Mesendoderm (in vitro differentiated cells): ENCODE measurements around the gene AOAH.

ENCODE experiments used
- DNase-seq: peaks from one replicate; pipeline ENCODE4 v3.0.0; 2013
- H2AK5ac ChIP-seq: 2 replicates; pipeline ENCODE4 v1.6.1; 2013; ENCODE audit warnings: low read length, inconsistent platforms
- H2BK120ac ChIP-seq: 2 replicates; pipeline ENCODE4 v1.6.1; 2013; ENCODE audit warnings: low read depth, mild to moderate bottlenecking, low read length, moderate library complexity, mixed read lengths
- H2BK15ac ChIP-seq: replicated peaks from 2 replicates; pipeline ENCODE4 v1.6.1; 2013; ENCODE audit warnings: low read depth, mild to moderate bottlenecking, moderate library complexity
- H2BK5ac ChIP-seq: 2 replicates; pipeline ENCODE4 v1.6.1; 2013; ENCODE audit warnings: low read length, inconsistent platforms
- H3K18ac ChIP-seq: 2 replicates; pipeline ENCODE4 v1.6.1; 2013; ENCODE audit warnings: mild to moderate bottlenecking, low read length, mixed read lengths
- H3K23ac ChIP-seq: one replicate; pipeline ENCODE4 v1.6.1; 2013; ENCODE audit warnings: low read length
- H3K27ac ChIP-seq: 2 replicates; pipeline ENCODE4 v1.5.1; 2013; ENCODE audit warnings: low read depth, mild to moderate bottlenecking, inconsistent platforms, low read length, moderate library complexity
- H3K27me3 ChIP-seq: 2 replicates; pipeline ENCODE4 v1.6.1; 2013; ENCODE audit warnings: low read length, control low read depth, mild to moderate bottlenecking, inconsistent platforms; ENCODE audit not compliant: insufficient read depth, poor library complexity
- H3K36me3 ChIP-seq: 2 replicates; pipeline ENCODE4 v1.6.1; 2013; ENCODE audit warnings: low read length, inconsistent platforms; ENCODE audit not compliant: control insufficient read depth, insufficient read depth
- H3K4ac ChIP-seq: one replicate; pipeline ENCODE4 v1.6.1; 2013; ENCODE audit warnings: low read depth, mild to moderate bottlenecking, low read length, moderate library complexity
- H3K4me1 ChIP-seq: 2 replicates; pipeline ENCODE4 v1.6.1; 2013; ENCODE audit warnings: low read depth, low read length, inconsistent platforms; ENCODE audit not compliant: control insufficient read depth
- H3K4me2 ChIP-seq: 2 replicates; pipeline ENCODE4 v1.6.1; 2013; ENCODE audit warnings: low read length
- H3K4me3 ChIP-seq: 2 replicates; pipeline ENCODE4 v1.5.1; 2013; ENCODE audit warnings: mild to moderate bottlenecking, low read length
- H3K56ac ChIP-seq: one replicate; pipeline ENCODE4 v1.6.1; 2013; ENCODE audit warnings: low read length
- H3K79me1 ChIP-seq: 2 replicates; pipeline ENCODE4 v1.6.1; 2013; ENCODE audit warnings: low read length, inconsistent platforms
- H3K79me2 ChIP-seq: 2 replicates; pipeline ENCODE4 v1.6.1; 2013; ENCODE audit warnings: mild to moderate bottlenecking, low read length; ENCODE audit not compliant: control insufficient read depth, insufficient read depth
- H3K9ac ChIP-seq: 2 replicates; pipeline ENCODE4 v1.6.1; 2013; ENCODE audit warnings: low read length, inconsistent platforms
- H4K5ac ChIP-seq: one replicate; pipeline ENCODE4 v1.6.1; 2013; ENCODE audit warnings: low read length
- H4K8ac ChIP-seq: one replicate; pipeline ENCODE4 v1.6.1; 2013; ENCODE audit warnings: low read depth, mild to moderate bottlenecking, control low read depth, low read length, moderate library complexity
- WGBS: extraction: QIAGEN DNeasy Blood & Tissue Kit; methylation state at CpG from one replicate; pipeline ENCODE4 v1.1.7; 2013; ENCODE audit warnings: low lambda C conversion rate, missing lambda C conversion rate; ENCODE audit not compliant: insufficient coverage; ENCODE audit errors: extremely low coverage; 5-methylcytosine and 5-hydroxymethylcytosine counted together

Gene AOAH

DNA sequence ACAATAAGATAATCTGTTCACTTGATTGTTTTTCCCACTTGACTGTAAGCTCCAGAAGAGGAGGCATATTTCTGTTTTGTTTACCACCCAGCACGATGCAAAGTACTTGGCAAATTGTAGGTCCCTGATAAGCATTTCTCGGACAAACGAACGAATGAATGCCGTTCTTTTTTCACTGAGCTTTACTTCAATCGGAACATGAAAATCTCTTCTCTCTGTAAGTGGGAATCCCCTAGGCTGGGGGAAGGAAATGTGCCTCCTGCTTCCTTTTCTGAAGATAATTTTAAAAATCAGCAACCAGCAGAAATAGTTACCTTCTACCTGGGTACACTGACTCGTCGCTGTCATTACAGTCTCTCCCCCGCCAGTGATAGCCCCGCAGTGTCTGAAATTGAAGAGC is 102.9 kb downstream of the AOAH start:
- Histone ChIP-seq H3K27me3 (no peaks in the 10 kb centered on the region), H3K4me3 (no peak overlapping the region), H3K79me2 (no peaks in the 10 kb centered on the region), H2BK120ac (no peak overlapping the region), H2BK15ac (no peak overlapping the region), H3K36me3 (no peaks in the 10 kb centered on the region), H3K4ac (no peak overlapping the region), H2AK5ac (no peak overlapping the region), H3K9ac (no peak overlapping the region), H4K8ac (no peak overlapping the region), H4K5ac (no peak overlapping the region), H3K27ac (no peak overlapping the region), H3K4me1 (no peaks in the 10 kb centered on the region), H3K79me1 (no peaks in the 10 kb centered on the region), H3K18ac (no peak overlapping the region), H3K56ac (no peak overlapping the region), H3K23ac (no peak overlapping the region), H2BK5ac (no peak overlapping the region), H3K4me2 (no peak overlapping the region)
- WGBS, result no CpG with 5 or more reads among the region's 10 CpGs
- DNase-seq, result no peak

DNA sequence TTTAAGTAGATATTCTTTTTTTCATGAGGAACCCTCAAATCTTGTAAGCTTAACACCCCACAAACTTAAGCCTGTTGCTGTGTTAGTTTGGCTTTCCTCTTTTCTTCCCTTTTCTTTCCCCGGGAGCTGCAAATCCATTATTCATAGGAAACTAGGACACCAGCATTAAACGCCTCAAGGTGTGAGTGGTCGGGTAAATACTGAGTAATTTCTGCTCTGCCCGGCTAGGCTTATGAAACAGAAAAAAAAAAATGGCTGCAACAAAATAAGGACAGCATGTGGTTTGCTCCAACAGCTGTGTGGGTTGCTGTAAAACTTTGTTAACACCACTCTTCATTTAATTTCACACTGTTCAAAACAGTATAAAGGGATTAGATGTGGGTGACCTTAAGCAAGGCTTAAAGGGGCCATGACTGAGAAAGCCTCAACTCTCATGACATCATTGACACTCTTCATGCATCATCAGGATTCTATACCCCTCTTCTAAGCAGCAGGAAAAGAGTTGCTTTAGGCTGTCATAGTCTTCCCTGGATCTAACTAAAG is 104.1 kb downstream of the AOAH start:
- H3K56ac ChIP-seq, result no peak overlapping the region
- no peak overlapping the region for H3K4me3 ChIP-seq
- H2BK15ac ChIP-seq, result no peak overlapping the region
- no peak overlapping the region for H3K4me2 ChIP-seq
- no peak overlapping the region for H3K23ac ChIP-seq
- no peak overlapping the region for H2AK5ac ChIP-seq
- H3K27ac ChIP-seq, result no peak overlapping the region
- H2BK5ac ChIP-seq, result no peak overlapping the region
- no peaks in the 10 kb centered on the region for H3K79me1 ChIP-seq
- no peak overlapping the region for H4K8ac ChIP-seq
- no peak overlapping the region for H3K9ac ChIP-seq
- no peak overlapping the region for H3K4ac ChIP-seq
- H3K79me2 ChIP-seq, result no peaks in the 10 kb centered on the region
- no CpG with 5 or more reads among the region's 4 CpGs for WGBS
- H4K5ac ChIP-seq, result no peak overlapping the region
- H3K27me3 ChIP-seq, result no peaks in the 10 kb centered on the region
- H2BK120ac ChIP-seq, result no peak overlapping the region
- no peak overlapping the region for H3K18ac ChIP-seq
- DNase-seq, result no peak
- H3K4me1 ChIP-seq, result no peaks in the 10 kb centered on the region
- H3K36me3 ChIP-seq, result no peaks in the 10 kb centered on the region

DNA sequence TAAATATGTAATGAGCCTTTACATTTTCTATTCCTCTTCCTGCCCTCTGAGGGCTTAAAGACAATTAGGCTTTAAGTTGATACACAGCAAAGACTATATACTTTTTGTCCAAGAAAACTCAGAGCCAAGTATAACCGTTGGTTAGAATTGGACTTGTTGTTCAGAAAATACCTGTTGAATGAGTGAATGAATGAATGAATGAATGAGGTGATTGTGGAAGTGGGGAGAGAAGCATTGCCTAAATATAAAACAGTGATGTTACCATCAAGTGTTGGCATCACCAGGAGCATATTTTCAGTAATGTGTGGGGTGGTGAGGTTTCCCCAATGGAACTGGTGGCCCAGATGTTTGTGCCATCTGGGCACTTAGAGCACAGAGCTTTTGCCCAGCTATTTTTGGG is 106.9 kb downstream of the AOAH start:
- H3K23ac ChIP-seq, result no peak overlapping the region
- no peak overlapping the region for H2BK15ac ChIP-seq
- no peaks in the 10 kb centered on the region for H3K36me3 ChIP-seq
- no peak overlapping the region for H4K8ac ChIP-seq
- no peak for DNase-seq
- no peak overlapping the region for H4K5ac ChIP-seq
- H3K4me2 ChIP-seq, result no peak overlapping the region
- no peak overlapping the region for H3K27ac ChIP-seq
- no peaks in the 10 kb centered on the region for H3K79me2 ChIP-seq
- no peaks in the 10 kb centered on the region for H3K79me1 ChIP-seq
- no peak overlapping the region for H3K18ac ChIP-seq
- H3K9ac ChIP-seq, result no peak overlapping the region
- H2BK120ac ChIP-seq, result no peak overlapping the region
- no CpG with 5 or more reads among the region's 1 CpG for WGBS
- H3K27me3 ChIP-seq, result no peaks in the 10 kb centered on the region
- H3K4ac ChIP-seq, result no peak overlapping the region
- no peaks in the 10 kb centered on the region for H3K4me1 ChIP-seq
- no peak overlapping the region for H3K56ac ChIP-seq
- no peak overlapping the region for H3K4me3 ChIP-seq
- no peak overlapping the region for H2AK5ac ChIP-seq
- no peak overlapping the region for H2BK5ac ChIP-seq

DNA sequence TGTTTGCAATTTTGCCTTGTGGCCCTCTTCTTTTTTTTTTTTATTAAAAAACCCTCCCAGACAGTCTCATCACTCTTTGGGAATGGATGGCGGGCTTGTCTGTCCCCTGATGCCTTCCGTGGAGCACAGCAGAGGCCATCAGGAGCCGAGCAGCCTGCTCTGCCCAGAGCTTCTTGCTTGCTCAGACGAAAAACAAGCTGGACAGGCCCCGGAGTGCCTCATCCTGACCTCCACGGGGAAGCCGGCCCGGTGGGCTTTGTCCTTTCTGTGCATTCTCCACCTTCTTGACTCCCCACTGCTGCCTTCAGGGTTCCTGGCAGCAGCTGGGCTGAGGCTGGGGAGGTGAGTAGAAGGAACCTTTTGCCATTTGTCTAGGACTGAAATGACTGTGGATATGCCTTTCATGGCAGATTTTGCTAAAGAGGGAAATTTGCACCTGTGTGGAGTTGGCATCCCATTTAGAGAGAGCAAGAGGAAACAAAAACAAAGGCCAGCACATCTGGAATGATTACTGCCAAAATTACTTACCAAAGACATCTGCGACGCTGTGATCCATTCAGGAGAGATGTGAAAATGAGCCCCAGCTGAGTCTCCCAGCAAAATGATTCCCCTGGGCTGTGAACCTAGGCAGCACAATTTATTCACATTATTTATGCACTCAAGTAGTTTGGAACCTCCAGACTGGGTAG is 108.3 kb downstream of the AOAH start:
- H2BK15ac ChIP-seq, result no peak overlapping the region
- no peak overlapping the region for H3K4me3 ChIP-seq
- no peak overlapping the region for H4K8ac ChIP-seq
- H2BK5ac ChIP-seq, result no peak overlapping the region
- H3K4ac ChIP-seq, result no peak overlapping the region
- no CpG with 5 or more reads among the region's 10 CpGs for WGBS
- no peak overlapping the region for H3K4me2 ChIP-seq
- H3K9ac ChIP-seq, result no peak overlapping the region
- H3K23ac ChIP-seq, result no peak overlapping the region
- no peak overlapping the region for H2AK5ac ChIP-seq
- no peaks in the 10 kb centered on the region for H3K79me1 ChIP-seq
- no peak overlapping the region for H4K5ac ChIP-seq
- no peaks in the 10 kb centered on the region for H3K4me1 ChIP-seq
- no peaks in the 10 kb centered on the region for H3K36me3 ChIP-seq
- H3K18ac ChIP-seq, result no peak overlapping the region
- H3K56ac ChIP-seq, result no peak overlapping the region
- H2BK120ac ChIP-seq, result no peak overlapping the region
- no peaks in the 10 kb centered on the region for H3K79me2 ChIP-seq
- no peaks in the 10 kb centered on the region for H3K27me3 ChIP-seq
- no peak for DNase-seq
- H3K27ac ChIP-seq, result no peak overlapping the region

DNA sequence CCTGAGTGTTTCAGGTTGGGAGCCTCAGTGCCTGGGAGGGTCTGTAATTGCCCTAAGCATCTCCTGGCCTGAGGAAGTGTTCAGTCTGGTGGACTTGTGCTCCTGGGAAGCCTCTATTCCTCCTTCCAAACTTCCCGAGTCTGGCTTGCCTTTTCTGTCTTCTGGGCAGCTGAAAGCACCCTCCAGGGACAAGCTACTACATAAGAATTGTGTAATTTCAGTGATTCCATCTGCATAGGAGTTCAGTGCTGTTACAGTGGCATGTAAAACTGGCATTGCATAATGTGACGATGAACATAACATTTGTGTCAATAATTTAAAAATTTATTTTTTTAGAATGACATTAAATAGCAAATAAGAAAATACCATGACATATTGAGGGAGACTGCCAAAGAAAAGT is 109.3 kb downstream of the AOAH start:
- Histone ChIP-seq H4K5ac (no peak overlapping the region), H3K4me3 (no peak overlapping the region), H3K27me3 (no peaks in the 10 kb centered on the region), H3K4ac (no peak overlapping the region), H3K4me2 (no peak overlapping the region), H3K9ac (no peak overlapping the region), H3K27ac (no peak overlapping the region), H2AK5ac (no peak overlapping the region), H2BK120ac (no peak overlapping the region), H3K56ac (no peak overlapping the region), H3K23ac (no peak overlapping the region), H3K4me1 (no peaks in the 10 kb centered on the region), H3K79me2 (no peaks in the 10 kb centered on the region), H2BK15ac (no peak overlapping the region), H4K8ac (no peak overlapping the region), H3K36me3 (no peaks in the 10 kb centered on the region), H2BK5ac (no peak overlapping the region), H3K79me1 (no peaks in the 10 kb centered on the region), H3K18ac (no peak overlapping the region)
- DNase-seq, result no peak
- WGBS, result no CpG with 5 or more reads among the region's 2 CpGs
